ENCODE data around the gene ZNF581. TPM values are rescaled to one million over a fixed set of nuclear protein-coding genes. Genes with fewer than 3 reads are reported as not detected.

Gene ZNF581
- total RNA-seq, 2 donors from 2014 or later = 8.4 to 8.6 TPM

Other genes starting within 250 kb of the ZNF581 start
- gene UBE2S, start 235.9 kb upstream of the ZNF581 start, total RNA-seq = 10 to 100 TPM; 18.1 to 29.9 TPM
- not detected for gene SHISA7, start 200.3 kb upstream of the ZNF581 start, total RNA-seq
- 10 to 100 TPM; 58.4 to 60.5 TPM for gene ISOC2, start 182.0 kb upstream of the ZNF581 start, total RNA-seq
- not detected for gene C19orf85, start 178.9 kb upstream of the ZNF581 start, total RNA-seq
- 1 to 10 TPM; 5.3 to 9.0 TPM for gene ZNF628, start 167.0 kb upstream of the ZNF581 start, total RNA-seq
- 10 to 100 TPM in 1 of 2 donors, 1 to 10 TPM in 1; 9.2 to 13.7 TPM for gene NAT14, start 158.5 kb upstream of the ZNF581 start, total RNA-seq
- gene SSC5D, start 155.2 kb upstream of the ZNF581 start, total RNA-seq = 1 to 10 TPM; 5.7 to 6.7 TPM
- gene SBK2, start 106.5 kb upstream of the ZNF581 start, total RNA-seq = 100 to 1,000 TPM; 151 to 181 TPM
- gene SBK3, start 98.1 kb upstream of the ZNF581 start, total RNA-seq = 10 to 100 TPM; 55.3 to 62.7 TPM
- 10 to 100 TPM; 10.8 to 12.7 TPM for gene ZNF579, start 62.8 kb upstream of the ZNF581 start, total RNA-seq
- gene FIZ1, start 44.1 kb upstream of the ZNF581 start, total RNA-seq = 10 to 100 TPM; 14.5 to 17.0 TPM
- 10 to 100 TPM; 14.1 to 18.7 TPM for gene ZNF524, start 43.4 kb upstream of the ZNF581 start, total RNA-seq
- gene ZNF865, start 38.0 kb upstream of the ZNF581 start, total RNA-seq = 10 to 100 TPM; 16.2 to 20.2 TPM
- gene ZNF784, start 19.1 kb upstream of the ZNF581 start, total RNA-seq = 10 to 100 TPM; 11.1 to 11.7 TPM
- 10 to 100 TPM; 17.7 to 27.7 TPM for gene ZNF580, start 2.6 kb upstream of the ZNF581 start, total RNA-seq
- gene CCDC106, start 4.6 kb downstream of the ZNF581 start, total RNA-seq = 10 to 100 TPM; 17.4 to 19.4 TPM
- gene U2AF2, start 11.4 kb downstream of the ZNF581 start, total RNA-seq = 10 to 100 TPM; 82.4 to 87.5 TPM
- gene EPN1, start 31.6 kb downstream of the ZNF581 start, total RNA-seq = 100 to 1,000 TPM; 148 to 165 TPM
- not detected for gene NLRP9, start 94.8 kb downstream of the ZNF581 start, total RNA-seq
- gene RFPL4A, start 115.4 kb downstream of the ZNF581 start, total RNA-seq = not detected
- not detected for gene RFPL4AL1, start 125.5 kb downstream of the ZNF581 start, total RNA-seq
- gene NLRP11, start 188.3 kb downstream of the ZNF581 start, total RNA-seq = not detected
- gene NLRP4, start 192.9 kb downstream of the ZNF581 start, total RNA-seq = not detected